Measurements from ENCODE around the gene SAMD10.
"Not testable (repeated sequence)": the region's sequence is repeated elsewhere in the genome, so short reads cannot be mapped to it uniquely, and the experiment has no call there.

The SAMD10 gene

DNA sequence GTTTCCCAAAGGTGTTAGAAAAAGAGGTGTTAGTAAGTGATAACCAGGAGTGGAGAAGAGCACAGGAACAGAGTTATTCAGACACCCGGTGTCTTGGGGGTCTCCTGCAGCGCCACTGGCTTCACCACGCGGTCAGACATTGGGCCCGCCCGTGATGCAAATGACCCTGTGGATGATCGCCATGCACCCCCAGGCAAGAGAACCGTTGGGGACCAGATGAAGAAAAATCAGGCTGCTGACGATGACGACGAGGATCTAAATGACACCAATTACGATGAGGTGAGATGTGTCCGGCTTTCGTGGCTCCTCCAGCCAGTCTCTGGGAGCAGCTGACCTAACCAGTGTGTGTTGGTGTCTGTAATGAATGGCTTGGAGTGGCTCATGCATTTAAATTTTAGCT, 3.5 kb upstream of the SAMD10 start:
- no peak for FAIRE-seq
- no peak for TF ChIP-seq POLR2AphosphoS5 (IDR thresholded peaks at IDR 0.05; ENCODE audit: low read depth, low read length)
- TF ChIP-seq POLR2A (IDR thresholded peaks at IDR 0.05; ENCODE audit: low read depth, low read length) = no peak
- no peak for TF ChIP-seq TAF1 (IDR thresholded peaks at IDR 0.05; ENCODE audit: borderline replicate concordance, low read depth, low read length)
- no peak for DNase-seq (ENCODE audit: insufficient read length)

DNA sequence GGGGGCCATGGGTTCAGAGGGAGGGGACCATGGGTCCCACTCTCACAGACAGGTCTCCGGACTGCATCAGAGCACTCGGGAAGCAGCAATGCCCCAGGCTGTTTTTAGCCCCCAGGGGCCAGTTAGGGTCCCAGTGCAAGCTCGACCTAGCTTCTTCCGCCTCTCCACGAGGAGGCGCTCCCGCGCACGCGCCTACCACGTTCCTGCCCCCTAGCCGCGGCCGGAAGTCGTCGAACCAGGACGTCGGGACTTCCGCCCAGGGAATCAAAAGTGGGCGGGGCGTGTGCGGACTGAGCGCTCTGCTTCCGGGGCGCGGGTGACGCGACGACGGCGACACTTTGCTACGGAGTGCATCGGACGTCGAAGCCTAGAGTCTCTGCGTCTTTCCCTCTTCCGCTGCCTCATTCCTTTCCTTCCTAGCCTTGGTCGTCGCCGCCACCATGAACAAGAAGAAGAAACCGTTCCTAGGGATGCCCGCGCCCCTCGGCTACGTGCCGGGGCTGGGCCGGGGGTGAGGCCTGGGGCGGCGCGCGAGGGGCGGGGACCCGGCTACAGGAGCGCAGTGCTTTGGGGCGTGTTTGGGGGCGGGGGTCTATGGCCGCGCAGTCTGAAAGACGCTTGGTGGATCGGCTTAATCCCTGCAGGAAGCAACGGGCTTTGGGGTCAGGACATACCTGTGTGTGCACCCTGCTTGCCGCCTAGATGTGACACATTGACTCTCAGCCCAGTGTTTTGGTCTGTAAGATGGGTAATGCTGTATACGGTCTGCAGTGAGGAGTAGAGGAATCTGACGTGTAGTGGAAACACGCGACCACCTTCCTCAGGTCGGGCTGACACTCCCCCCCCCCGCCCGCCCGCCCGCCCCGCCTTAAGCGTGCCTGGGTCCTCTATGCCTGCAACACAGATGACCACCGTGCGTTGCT, 1.6 kb upstream of the SAMD10 start, which contains the start of gene PRPF6:
PRPF6 (plus strand) TSS at position 327 of the 923 bp plus-strand sequence; CDS start at position 441, 114 bp downstream.
- TF ChIP-seq POLR2AphosphoS5 (IDR thresholded peaks at IDR 0.05; ENCODE audit: low read depth, low read length) = peak; percentile 86
- TF ChIP-seq TAF1 (IDR thresholded peaks at IDR 0.05; ENCODE audit: borderline replicate concordance, low read depth, low read length) = peak; percentile 46; the same call in 1 of the 2 replicates
- TF ChIP-seq POLR2A (IDR thresholded peaks at IDR 0.05; ENCODE audit: low read depth, low read length) = peak; percentile 82
- FAIRE-seq (peak; percentile 98), DNase-seq (ENCODE audit: insufficient read length) (peak; percentile 96)

DNA sequence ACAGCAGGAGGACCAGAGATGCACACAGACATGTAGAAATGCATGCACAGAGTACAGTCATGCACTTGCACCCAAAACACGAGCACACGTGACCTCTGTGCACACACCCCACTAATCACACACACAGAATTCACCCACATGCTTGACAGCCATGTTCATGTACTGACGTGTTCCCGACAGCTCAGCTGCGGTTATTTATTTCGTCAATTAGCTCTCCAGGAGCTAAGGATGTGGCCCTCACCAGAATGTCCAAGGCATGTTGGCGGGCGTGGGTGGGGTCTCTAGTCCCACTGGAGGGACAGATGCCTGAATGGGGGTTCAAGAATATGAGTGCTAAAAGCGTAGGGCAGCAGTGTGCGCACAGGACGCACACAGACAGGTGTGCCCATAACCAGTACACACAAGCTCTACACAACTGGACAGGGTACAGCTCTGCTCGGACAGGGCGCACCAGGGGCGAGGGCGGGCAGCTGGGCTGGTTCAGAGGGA, 919 bp upstream of the SAMD10 start:
- no peak for TF ChIP-seq POLR2AphosphoS5 (IDR thresholded peaks at IDR 0.05; ENCODE audit: low read depth, low read length)
- no peak for TF ChIP-seq TAF1 (IDR thresholded peaks at IDR 0.05; ENCODE audit: borderline replicate concordance, low read depth, low read length)
- TF ChIP-seq POLR2A (IDR thresholded peaks at IDR 0.05; ENCODE audit: low read depth, low read length) = no peak
- no peak for DNase-seq (ENCODE audit: insufficient read length)
- FAIRE-seq = no peak

DNA sequence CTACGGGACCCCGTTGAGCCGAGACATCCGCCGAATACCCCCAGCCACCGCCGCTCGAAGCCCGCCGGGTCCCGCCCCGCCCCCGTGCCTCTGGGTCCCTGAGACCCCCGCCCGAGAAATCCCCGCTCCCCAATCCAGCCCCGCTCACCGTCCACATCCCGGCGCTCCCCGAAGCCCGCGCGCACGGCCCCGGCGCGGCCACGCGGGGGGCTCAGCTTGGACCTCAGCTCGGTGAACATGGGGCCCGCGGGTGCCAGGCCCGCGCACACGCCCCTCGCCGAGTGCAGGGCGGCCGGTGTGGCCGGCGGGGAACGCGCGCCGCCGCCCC, 249 bp downstream of the SAMD10 start:
- TF ChIP-seq TAF1 (IDR thresholded peaks at IDR 0.05; ENCODE audit: borderline replicate concordance, low read depth, low read length) = no peak
- TF ChIP-seq POLR2A (IDR thresholded peaks at IDR 0.05; ENCODE audit: low read depth, low read length) = no peak
- no peak for TF ChIP-seq POLR2AphosphoS5 (IDR thresholded peaks at IDR 0.05; ENCODE audit: low read depth, low read length)
- FAIRE-seq (no peak), DNase-seq (ENCODE audit: insufficient read length) (no peak)

DNA sequence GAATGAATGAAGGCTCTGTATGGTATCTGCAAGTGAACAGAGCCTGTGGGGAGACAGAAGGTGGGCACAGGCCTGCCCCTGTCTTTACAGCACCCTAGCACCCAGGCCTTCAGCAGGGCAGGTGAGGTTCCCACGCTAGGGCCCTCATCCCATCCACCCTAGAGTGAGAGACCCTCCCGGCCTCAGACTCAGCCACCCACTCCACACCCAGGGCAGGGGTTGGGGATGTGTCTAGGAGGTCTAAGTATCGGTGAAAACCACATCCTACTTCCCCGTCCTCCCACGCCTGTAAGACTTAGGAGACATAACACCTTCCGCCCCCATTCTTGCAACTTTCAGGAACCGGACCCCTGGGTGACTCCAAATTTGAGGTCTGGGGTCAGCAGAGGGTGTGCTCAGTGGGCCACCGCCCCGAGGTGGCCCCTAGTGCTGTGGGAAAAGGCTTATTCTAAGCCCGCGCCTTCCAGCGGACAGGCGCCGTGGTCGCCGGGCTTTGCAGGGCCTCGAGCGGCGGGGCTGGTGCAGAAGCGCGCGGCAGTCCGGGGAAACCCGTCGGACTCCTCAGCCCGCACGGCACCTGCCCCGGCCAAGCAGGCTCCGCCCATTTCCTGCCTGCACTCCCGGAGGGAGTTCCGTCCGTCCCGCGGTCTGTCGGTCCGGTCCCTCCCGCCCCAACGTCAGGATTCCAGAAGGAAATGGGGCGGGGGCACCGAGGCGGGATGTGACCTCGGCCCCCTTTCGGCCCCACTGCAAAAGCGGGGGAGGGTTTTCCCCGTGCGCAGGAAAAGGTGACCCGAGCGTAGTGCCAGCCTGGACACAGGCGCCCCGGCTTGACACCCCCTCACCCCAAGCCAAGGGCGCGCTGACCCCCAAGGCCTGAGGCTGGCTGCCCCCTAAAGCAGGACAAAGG, 868 bp downstream of the SAMD10 start:
- FAIRE-seq (peak; percentile 82), DNase-seq (ENCODE audit: insufficient read length) (peak; percentile 65)
- peak; percentile 64 for TF ChIP-seq POLR2A (IDR thresholded peaks at IDR 0.05; ENCODE audit: low read depth, low read length)
- TF ChIP-seq TAF1 (IDR thresholded peaks at IDR 0.05; ENCODE audit: borderline replicate concordance, low read depth, low read length) = 0 out of 2 replicates have a peak, but pooled peaks have one; percentile 23
- no peak for TF ChIP-seq POLR2AphosphoS5 (IDR thresholded peaks at IDR 0.05; ENCODE audit: low read depth, low read length)

DNA sequence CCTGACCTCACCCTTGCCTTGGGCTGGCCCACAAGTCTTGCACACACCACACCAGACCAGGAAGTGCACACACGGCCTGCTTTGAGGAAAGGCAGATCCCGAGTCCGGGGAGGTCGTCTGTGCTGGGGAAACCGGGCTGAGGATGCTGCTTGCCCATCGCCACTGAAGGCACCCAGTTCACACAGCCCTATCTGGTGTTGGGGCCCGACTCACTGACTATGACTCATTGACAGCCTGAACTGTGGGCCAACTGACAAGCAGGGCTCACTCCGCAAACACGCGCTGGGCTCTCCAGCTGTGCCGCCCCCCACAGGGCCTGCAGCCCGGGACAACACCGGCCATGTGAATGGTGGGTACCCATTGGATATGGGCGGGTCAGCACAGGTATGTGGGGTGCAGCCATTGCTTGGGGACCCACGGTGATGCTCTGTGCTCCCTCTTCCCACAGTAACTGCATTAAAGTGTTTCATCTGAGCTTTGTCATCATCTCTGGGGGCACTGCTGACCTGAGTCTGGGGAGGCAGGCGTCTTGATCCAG, 1.6 kb downstream of the SAMD10 start:
- TF ChIP-seq POLR2AphosphoS5 (IDR thresholded peaks at IDR 0.05; ENCODE audit: low read depth, low read length) (peak; percentile 26; the same call in 1 of the 2 replicates), POLR2A (IDR thresholded peaks at IDR 0.05; ENCODE audit: low read depth, low read length) (no peak), TAF1 (IDR thresholded peaks at IDR 0.05; ENCODE audit: borderline replicate concordance, low read depth, low read length) (no peak)
- FAIRE-seq = no peak
- DNase-seq (ENCODE audit: insufficient read length) = no peak

DNA sequence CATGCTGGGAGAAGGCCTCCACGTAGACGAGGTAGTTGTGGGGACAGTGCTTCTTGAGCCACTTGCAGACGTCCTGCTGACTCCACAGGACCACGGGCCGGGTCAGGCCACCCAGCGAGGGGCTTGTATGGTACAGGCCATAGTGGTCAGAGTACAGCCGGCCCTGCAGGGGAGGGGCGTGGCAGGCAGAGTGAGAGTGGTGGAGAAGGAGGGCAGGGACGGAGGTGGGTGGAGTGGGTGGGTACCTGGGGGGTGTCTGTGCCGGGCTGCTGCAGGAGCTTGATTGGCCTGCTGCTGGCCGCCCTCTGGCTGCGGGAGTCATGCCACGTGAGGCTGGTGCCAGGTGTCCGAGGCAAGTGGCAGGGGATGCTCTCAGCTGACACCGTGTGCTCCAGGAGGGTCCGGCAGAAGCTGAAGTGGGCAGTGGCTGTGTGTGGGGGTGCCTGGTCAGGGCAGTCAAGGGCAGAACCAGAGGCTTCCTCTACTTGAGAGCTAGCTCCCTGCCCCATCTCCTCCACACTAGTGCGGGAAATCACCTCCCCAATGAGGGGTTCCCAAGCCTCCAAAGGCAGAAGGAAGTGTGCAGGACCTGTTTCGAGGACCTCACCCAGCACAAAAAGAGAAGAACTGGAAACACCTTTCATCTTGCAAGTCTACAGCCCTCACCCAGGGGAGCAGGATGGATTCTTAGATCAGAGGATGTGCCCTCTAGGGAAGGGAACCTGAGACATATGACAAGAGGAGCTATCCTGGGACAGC, 2.3 kb downstream of the SAMD10 start:
- DNase-seq (ENCODE audit: insufficient read length) = no peak
- no peak for FAIRE-seq
- no peak for TF ChIP-seq TAF1 (IDR thresholded peaks at IDR 0.05; ENCODE audit: borderline replicate concordance, low read depth, low read length)
- no peak for TF ChIP-seq POLR2AphosphoS5 (IDR thresholded peaks at IDR 0.05; ENCODE audit: low read depth, low read length)
- no peak; the same call in 1 of the 2 replicates for TF ChIP-seq POLR2A (IDR thresholded peaks at IDR 0.05; ENCODE audit: low read depth, low read length)

DNA sequence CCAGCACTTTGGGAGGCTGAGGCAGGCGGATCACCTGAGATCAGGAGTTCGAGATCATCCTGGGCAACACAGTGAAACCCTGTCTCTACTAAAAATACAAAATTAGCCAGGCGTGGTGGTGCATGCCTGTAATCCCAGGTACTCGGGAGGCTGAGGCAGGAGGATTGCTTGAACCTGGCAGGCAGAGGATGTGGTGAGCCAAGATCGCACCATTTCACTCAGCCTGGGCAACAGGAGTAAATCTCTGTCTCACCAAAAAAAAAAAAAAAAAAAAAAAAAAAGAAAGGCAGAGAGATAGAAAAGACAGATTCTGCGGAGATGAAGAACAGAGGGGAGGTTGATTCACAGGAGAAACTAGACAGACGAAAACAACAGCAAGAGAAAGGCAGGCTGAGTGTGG, 2.9 kb downstream of the SAMD10 start:
- DNase-seq (ENCODE audit: insufficient read length); FAIRE-seq: not testable (repeated sequence)

DNA sequence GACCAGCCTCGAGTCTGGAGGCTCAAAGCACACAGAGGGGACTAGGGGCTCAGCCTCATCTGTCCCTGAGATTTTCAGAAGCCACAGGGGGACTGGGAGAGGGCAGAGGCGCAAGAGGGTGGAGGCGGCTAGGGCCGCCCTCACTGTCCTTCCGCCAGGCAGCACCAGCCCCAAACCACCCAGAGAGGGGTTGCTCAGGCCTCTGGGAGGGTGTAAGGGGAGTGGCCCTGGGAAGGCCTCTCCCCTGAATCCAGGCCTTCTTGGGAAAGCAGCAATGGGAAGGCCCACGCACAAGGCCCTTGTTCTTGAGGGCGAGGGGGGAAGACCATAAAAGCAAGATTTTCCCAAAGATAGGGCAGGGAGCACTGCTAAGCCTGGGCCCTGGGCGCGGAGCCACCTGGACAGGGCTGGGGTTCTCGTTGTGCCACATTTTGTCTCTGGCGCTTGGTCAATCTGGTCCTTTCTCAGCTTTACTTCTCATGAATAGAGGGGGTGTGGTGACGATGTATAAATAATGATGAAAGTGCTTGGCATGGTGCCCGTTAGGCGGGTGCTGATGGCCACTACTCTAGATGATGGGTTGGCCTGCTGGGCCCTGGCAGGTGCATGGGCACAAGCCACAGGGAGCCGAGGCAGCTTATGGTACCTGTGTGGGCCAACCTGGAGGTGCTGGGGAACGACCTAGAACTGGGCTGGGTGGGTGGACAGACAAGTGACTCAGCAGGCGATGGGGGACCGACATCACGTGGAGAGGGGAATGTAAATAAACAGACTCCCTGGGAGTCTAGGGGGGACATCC, 4.8 kb downstream of the SAMD10 start:
- TF ChIP-seq POLR2AphosphoS5 (IDR thresholded peaks at IDR 0.05; ENCODE audit: low read depth, low read length) (no peak), POLR2A (IDR thresholded peaks at IDR 0.05; ENCODE audit: low read depth, low read length) (no peak), TAF1 (IDR thresholded peaks at IDR 0.05; ENCODE audit: borderline replicate concordance, low read depth, low read length) (no peak)
- FAIRE-seq (no peak), DNase-seq (ENCODE audit: insufficient read length) (peak; percentile 23)
